Measurements from ENCODE around the gene SPAG17. TPM values are rescaled to one million over a fixed set of nuclear protein-coding genes. Genes with fewer than 3 reads are reported as not detected.

SPAG17 gene
- total RNA-seq, 2 experiments from 2014 or later, result not detected

DNA sequence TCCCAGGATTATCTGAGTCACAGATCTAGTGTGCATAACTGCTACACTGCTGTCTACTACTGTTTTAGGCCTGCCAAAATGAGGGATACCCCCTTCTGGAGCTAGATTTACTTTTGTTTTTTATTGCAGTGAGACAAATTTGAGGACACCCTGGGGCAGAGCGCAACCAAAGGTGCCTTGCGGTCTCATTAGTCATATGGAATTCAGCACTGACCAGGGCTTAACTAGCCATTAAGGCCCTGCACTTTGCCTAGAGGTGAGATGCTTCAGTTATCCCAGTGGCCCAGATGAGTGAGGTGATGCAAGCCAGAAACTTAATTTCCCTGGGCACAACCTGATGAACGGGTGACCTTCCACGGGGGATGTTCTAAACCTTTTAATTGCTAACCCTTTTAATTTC is 998 bp upstream of the SPAG17 start:
- TF ChIP-seq, protein P1, sequence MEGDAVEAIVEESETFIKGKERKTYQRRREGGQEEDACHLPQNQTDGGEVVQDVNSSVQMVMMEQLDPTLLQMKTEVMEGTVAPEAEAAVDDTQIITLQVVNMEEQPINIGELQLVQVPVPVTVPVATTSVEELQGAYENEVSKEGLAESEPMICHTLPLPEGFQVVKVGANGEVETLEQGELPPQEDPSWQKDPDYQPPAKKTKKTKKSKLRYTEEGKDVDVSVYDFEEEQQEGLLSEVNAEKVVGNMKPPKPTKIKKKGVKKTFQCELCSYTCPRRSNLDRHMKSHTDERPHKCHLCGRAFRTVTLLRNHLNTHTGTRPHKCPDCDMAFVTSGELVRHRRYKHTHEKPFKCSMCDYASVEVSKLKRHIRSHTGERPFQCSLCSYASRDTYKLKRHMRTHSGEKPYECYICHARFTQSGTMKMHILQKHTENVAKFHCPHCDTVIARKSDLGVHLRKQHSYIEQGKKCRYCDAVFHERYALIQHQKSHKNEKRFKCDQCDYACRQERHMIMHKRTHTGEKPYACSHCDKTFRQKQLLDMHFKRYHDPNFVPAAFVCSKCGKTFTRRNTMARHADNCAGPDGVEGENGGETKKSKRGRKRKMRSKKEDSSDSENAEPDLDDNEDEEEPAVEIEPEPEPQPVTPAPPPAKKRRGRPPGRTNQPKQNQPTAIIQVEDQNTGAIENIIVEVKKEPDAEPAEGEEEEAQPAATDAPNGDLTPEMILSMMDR (IDR thresholded peaks at IDR 0.05), result no peak
- ChIA-PET CTCF (no interaction called here), POLR2A (no interaction called here)
- no peaks in the 10 kb centered on the region for H3K36me3 Mint-ChIP-seq (ENCODE audit: low read depth)
- intact Hi-C loops (cut with DNase I, micrococcal nuclease), result no loop called here
- H3K4me1 Mint-ChIP-seq (ENCODE audit: low read depth), result no peaks in the 10 kb centered on the region
- ATAC-seq (ENCODE audit: poor library complexity), result no peak
- H3K27me3 ChIP-seq (ENCODE audit: control insufficient read depth in 1 of 2, insufficient read depth in 2 of 2, low read length in 2 of 2), result peaks cover 0 to 5% of the 10 kb centered on the region in 2 experiments
- no peak for DNase-seq
- no peaks in the 10 kb centered on the region for H3K9me3 Mint-ChIP-seq
- peaks cover 0 to 8% of the 10 kb centered on the region in 2 experiments for H3K9me3 ChIP-seq (ENCODE audit: control insufficient read depth in 1 of 2, insufficient read depth in 1 of 2, low read length in 2 of 2)
- H3K27ac ChIP-seq (ENCODE audit: low read depth in 1 of 2, low read length in 2 of 2), result no peak overlapping the region
- no peak overlapping the region for H3K4me3 ChIP-seq (ENCODE audit: low read length)
- no peak overlapping the region for H3K27ac Mint-ChIP-seq
- H3K4me3 Mint-ChIP-seq, result no peak overlapping the region
- peaks cover 5% of the 10 kb centered on the region for H3K4me1 ChIP-seq (ENCODE audit: insufficient read depth, low read length)
- H3K36me3 ChIP-seq (ENCODE audit: insufficient read depth, low read length), result no peaks in the 10 kb centered on the region
- peaks cover 9% of the 10 kb centered on the region for H3K27me3 Mint-ChIP-seq

DNA sequence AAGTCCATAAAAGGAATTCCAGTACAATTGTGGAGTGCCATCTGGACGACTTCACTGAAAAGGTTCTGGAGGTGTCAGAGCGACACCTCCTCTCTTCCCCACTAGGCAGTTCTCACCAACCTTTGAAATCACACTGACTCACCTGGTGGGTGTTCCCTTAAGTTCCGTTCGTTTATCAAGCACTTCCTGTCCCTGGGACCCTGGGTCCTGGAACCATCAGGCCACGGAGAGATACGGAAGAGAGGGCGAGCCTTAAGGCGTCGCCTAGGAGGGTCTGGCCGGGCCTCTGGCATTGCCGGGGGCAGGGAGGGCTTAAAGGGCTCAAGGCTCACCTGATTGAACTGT is 317 bp downstream of the SPAG17 start:
- no peak overlapping the region for H3K27ac ChIP-seq (ENCODE audit: low read depth in 1 of 2, low read length in 2 of 2)
- Mint-ChIP-seq H3K27me3 (peaks cover 9% of the 10 kb centered on the region), H3K9me3 (no peaks in the 10 kb centered on the region), H3K4me1 (ENCODE audit: low read depth) (no peaks in the 10 kb centered on the region), H3K4me3 (no peak overlapping the region), H3K36me3 (ENCODE audit: low read depth) (no peaks in the 10 kb centered on the region), H3K27ac (no peak overlapping the region)
- H3K4me3 ChIP-seq (ENCODE audit: low read length), result no peak overlapping the region
- ATAC-seq (ENCODE audit: poor library complexity) (no peak), DNase-seq (no peak)
- intact Hi-C loops (cut with DNase I, micrococcal nuclease), result no loop called here
- ChIA-PET POLR2A (no interaction called here), CTCF (no interaction called here)
- H3K4me1 ChIP-seq (ENCODE audit: insufficient read depth, low read length), result peaks cover 5% of the 10 kb centered on the region
- TF ChIP-seq, protein P1 (IDR thresholded peaks at IDR 0.05), result no peak
- no peaks in the 10 kb centered on the region for H3K36me3 ChIP-seq (ENCODE audit: insufficient read depth, low read length)
- H3K9me3 ChIP-seq (ENCODE audit: control insufficient read depth in 1 of 2, insufficient read depth in 1 of 2, low read length in 2 of 2), result peaks cover 0 to 8% of the 10 kb centered on the region in 2 experiments
- H3K27me3 ChIP-seq (ENCODE audit: control insufficient read depth in 1 of 2, insufficient read depth in 2 of 2, low read length in 2 of 2), result peaks cover 0 to 5% of the 10 kb centered on the region in 2 experiments

DNA sequence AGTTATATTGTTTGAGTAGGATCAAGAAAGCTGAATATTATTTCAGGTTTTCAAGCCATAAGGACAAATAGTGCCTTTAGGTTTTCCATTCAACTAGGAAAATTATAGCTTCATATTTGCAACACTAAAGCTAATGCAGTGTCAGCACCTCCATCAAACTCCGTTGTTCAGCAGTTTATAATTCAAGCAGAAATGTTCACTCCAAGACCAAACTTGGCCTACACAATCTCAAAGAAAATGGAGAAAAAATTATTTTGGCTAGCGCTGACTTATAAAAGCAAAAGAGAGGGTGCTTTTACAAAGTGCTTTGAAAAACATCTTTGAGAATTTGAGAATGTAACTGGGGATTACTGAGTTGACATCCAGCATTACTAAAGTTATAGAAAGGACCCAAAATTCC is 1.4 kb downstream of the SPAG17 start:
- H3K4me3 ChIP-seq (ENCODE audit: low read length), result no peak overlapping the region
- peaks cover 5% of the 10 kb centered on the region for H3K4me1 ChIP-seq (ENCODE audit: insufficient read depth, low read length)
- H3K27ac Mint-ChIP-seq, result no peak overlapping the region
- no peaks in the 10 kb centered on the region for H3K36me3 Mint-ChIP-seq (ENCODE audit: low read depth)
- TF ChIP-seq, protein P1 (IDR thresholded peaks at IDR 0.05), result no peak
- ATAC-seq (ENCODE audit: poor library complexity) (no peak), DNase-seq (no peak)
- peaks cover 0 to 8% of the 10 kb centered on the region in 2 experiments for H3K9me3 ChIP-seq (ENCODE audit: control insufficient read depth in 1 of 2, insufficient read depth in 1 of 2, low read length in 2 of 2)
- no peaks in the 10 kb centered on the region for H3K9me3 Mint-ChIP-seq
- H3K27me3 Mint-ChIP-seq, result peaks cover 9% of the 10 kb centered on the region
- ChIA-PET CTCF (no interaction called here), POLR2A (no interaction called here)
- H3K36me3 ChIP-seq (ENCODE audit: insufficient read depth, low read length), result no peaks in the 10 kb centered on the region
- H3K27ac ChIP-seq (ENCODE audit: low read depth in 1 of 2, low read length in 2 of 2), result no peak overlapping the region
- intact Hi-C loops (cut with DNase I, micrococcal nuclease), result no loop called here
- H3K27me3 ChIP-seq (ENCODE audit: control insufficient read depth in 1 of 2, insufficient read depth in 2 of 2, low read length in 2 of 2), result peaks cover 0 to 5% of the 10 kb centered on the region in 2 experiments
- H3K4me1 Mint-ChIP-seq (ENCODE audit: low read depth), result no peaks in the 10 kb centered on the region
- H3K4me3 Mint-ChIP-seq, result no peak overlapping the region

All from CD4-positive, alpha-beta T cell (primary cell).